ENCODE measurements around the gene PSMB1. TPM values are rescaled to one million over a fixed set of nuclear protein-coding genes. Genes with fewer than 3 reads are reported as not detected.

PSMB1 gene
- total and polyA plus RNA-seq, 8 donors = 37.9 to 174 (median 64.7) TPM

DNA sequence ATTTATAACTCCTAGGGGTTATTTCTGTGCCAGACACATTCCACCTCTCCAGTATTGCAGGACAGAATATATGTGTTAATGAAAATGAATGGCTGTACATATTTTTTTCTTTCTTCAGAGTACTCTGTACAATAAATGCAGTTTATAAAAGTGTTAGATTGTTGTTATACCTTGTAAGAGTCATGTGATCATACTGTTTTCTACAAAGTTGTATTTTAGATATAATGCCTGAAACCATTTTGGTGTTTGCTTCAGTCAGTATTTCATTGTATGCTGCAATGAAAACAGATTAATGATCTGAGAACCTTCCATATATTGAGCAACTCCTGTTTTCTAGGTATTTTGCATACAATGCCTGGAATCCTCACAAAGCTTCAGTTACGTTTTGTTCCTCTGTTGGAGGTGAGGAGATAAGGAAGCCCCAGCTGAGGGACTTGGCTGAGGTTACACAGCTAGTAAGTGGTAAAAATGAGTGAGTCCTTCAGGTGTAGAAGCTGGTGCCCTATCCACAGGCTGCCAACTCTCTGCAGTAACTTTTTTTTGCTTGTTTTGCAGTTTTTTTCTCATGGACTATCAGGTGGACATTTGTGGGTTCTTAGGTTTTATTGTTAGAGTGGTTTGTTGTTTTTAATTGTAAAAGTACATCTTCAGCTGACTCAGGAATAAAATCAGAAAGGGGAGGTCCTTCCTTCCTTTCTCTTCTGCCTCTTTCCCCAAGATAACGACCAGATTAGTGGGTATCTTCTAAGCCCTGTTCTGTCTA, 19.8 kb upstream of the PSMB1 start:
- TF ChIP-seq, protein P1, sequence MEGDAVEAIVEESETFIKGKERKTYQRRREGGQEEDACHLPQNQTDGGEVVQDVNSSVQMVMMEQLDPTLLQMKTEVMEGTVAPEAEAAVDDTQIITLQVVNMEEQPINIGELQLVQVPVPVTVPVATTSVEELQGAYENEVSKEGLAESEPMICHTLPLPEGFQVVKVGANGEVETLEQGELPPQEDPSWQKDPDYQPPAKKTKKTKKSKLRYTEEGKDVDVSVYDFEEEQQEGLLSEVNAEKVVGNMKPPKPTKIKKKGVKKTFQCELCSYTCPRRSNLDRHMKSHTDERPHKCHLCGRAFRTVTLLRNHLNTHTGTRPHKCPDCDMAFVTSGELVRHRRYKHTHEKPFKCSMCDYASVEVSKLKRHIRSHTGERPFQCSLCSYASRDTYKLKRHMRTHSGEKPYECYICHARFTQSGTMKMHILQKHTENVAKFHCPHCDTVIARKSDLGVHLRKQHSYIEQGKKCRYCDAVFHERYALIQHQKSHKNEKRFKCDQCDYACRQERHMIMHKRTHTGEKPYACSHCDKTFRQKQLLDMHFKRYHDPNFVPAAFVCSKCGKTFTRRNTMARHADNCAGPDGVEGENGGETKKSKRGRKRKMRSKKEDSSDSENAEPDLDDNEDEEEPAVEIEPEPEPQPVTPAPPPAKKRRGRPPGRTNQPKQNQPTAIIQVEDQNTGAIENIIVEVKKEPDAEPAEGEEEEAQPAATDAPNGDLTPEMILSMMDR (IDR thresholded peaks at IDR 0.05) = no peak
- intact Hi-C loops (cut with DNase I) = no loop called here
- ATAC-seq (no peak), DNase-seq (no peak), FAIRE-seq (no peak)
- no peaks in the 10 kb centered on the region for H3K9me3 ChIP-seq
- H3K27me3 ChIP-seq = no peaks in the 10 kb centered on the region
- H3K4me3 ChIP-seq = no peak overlapping the region
- H3K36me3 ChIP-seq = peaks cover 0 to 30% (median 15%) of the 10 kb centered on the region in 3 donors
- no peaks in the 10 kb centered on the region for H3K4me1 ChIP-seq
- H3K27ac ChIP-seq = no peak overlapping the region
- WGBS, 2 donors = 45 to 62% methylated on average over 2 of the region's 2 CpGs

DNA sequence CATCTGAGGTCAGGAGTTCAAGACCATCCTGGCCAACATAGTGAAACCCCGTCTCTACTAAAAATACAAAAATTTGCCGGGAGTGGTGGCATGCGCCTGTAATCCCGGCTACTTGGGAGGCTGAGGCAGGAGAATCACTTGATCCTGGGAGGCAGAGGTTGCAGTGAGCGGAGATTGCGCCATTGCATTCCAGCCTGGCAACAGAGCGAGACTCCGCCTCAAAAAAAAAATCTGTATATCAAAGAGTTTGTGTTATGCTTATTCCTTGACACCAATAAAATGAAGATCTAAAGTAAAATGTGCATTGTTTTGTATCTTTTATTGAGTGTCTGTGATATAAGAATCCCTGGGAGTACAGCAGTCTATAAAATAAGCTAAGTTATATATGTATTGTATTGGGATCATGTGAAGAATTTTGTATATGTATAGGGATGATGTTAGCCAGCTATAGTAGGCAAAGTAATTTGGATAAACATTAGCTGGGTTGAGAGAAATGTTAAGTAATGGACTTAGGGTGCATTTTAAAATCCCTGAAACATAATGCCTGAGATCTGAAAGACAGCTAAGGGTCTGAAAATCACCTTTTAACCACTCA, 11.9 kb upstream of the PSMB1 start:
- TF ChIP-seq, protein P1 (IDR thresholded peaks at IDR 0.05) = no peak
- FAIRE-seq = no peak
- intact Hi-C loops (cut with DNase I) = no loop called here
- DNase-seq = no peak
- Histone ChIP-seq H3K4me3 (no peak overlapping the region), H3K27me3 (no peaks in the 10 kb centered on the region), H3K27ac (no peak overlapping the region), H3K36me3 (peaks cover 0 to 35% (median 6%) of the 10 kb centered on the region in 3 donors), H3K9me3 (no peaks in the 10 kb centered on the region), H3K4me1 (no peaks in the 10 kb centered on the region)
- ATAC-seq = no peak
- 97 to 98% methylated on average over 7 to 8 of the region's 8 CpGs for whole genome bisulfite sequencing, 2 donors

DNA sequence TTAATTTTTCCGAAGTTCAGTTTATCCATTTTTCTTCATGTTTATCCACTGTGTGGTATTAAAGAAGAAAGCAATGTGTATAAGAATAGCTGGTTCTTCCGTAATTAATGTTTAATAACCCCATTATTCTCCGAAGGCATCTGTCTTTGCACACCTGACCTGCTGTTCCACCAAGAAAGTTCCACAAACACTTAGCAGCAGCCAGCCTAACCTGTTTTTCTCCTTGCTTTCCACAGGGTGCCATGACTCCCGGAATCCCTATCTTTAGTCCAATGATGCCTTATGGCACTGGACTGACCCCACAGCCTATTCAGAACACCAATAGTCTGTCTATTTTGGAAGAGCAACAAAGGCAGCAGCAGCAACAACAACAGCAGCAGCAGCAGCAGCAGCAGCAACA, 8.4 kb upstream of the PSMB1 start:
- Histone ChIP-seq H3K27me3 (no peaks in the 10 kb centered on the region), H3K36me3 (peaks cover 0 to 23% (median 4%) of the 10 kb centered on the region in 3 donors), H3K27ac (no peak overlapping the region), H3K4me3 (no peak overlapping the region), H3K9me3 (no peaks in the 10 kb centered on the region), H3K4me1 (no peaks in the 10 kb centered on the region)
- intact Hi-C loops (cut with DNase I) = no loop called here
- FAIRE-seq (no peak), DNase-seq (no peak), ATAC-seq (no peak)
- TF ChIP-seq, protein P1 (IDR thresholded peaks at IDR 0.05) = no peak
- 74 to 75% methylated on average over 4 of the region's 4 CpGs for WGBS, 2 donors

DNA sequence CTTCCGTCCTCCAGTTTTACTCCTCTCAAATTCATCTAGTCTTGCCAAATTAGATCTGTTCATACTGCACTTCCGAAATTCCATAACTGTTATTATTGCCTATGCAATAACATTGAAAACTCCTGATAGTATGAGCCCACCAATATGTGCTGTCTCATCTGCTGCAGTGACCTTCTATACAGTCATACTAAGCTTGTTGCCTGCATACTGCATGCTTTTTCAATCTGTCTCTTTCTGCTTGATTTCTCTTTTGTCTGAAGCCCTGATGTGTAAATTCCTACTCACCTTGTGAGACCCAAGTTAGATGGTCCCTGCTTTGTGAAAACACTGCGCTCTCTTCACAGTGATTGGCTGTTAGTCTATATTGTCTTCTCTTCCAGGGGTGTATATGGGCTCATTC, 2.2 kb upstream of the PSMB1 start:
- peak overlapping the region; percentile 77 to 96 (median 92) for H3K4me3 ChIP-seq
- no peak overlapping the region for H3K27ac ChIP-seq
- no peaks in the 10 kb centered on the region for H3K36me3 ChIP-seq
- ATAC-seq = no peak
- no peaks in the 10 kb centered on the region for H3K27me3 ChIP-seq
- no peaks in the 10 kb centered on the region for H3K9me3 ChIP-seq
- FAIRE-seq = no peak
- intact Hi-C loops (cut with DNase I) = no loop called here
- TF ChIP-seq, protein P1 (IDR thresholded peaks at IDR 0.05) = no peak
- H3K4me1 ChIP-seq = peaks cover 16 to 29% (median 27%) of the 10 kb centered on the region in 3 donors
- 36 to 48% methylated on average over 3 of the region's 3 CpGs for WGBS, 2 donors
- DNase-seq = no peak

DNA sequence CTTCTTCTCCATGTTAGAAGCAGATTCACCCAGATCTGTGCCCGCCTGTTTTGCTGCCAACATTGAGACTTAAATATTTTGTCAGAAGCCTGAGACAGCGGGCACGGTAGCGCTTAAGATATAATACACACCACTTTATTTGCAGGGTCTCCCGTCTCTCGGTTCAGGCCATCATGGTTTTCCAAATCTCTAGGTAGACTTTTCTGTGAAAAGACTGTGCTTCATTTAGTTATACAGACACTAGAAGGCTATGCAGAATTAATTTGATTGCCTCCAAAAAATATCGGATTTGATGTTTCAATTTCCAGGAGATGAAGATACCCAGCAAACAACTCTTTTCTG, 1.7 kb upstream of the PSMB1 start:
- intact Hi-C loops (cut with DNase I) = no loop called here
- H3K4me1 ChIP-seq = peaks cover 16 to 34% (median 33%) of the 10 kb centered on the region in 3 donors
- DNase-seq = no peak

More for the DNA sequence above, 1.7 kb upstream of the PSMB1 start:
- Histone ChIP-seq H3K9me3 (no peaks in the 10 kb centered on the region), H3K4me3 (peak overlapping the region; percentile 77 to 96 (median 92)), H3K27ac (peak overlapping the region; percentile 75 to 94 (median 88)), H3K27me3 (no peaks in the 10 kb centered on the region), H3K36me3 (no peaks in the 10 kb centered on the region)
- TF ChIP-seq, protein P1 (IDR thresholded peaks at IDR 0.05) = no peak
- ATAC-seq (no peak), FAIRE-seq (no peak)
- WGBS, 2 donors = 0 to 1% methylated on average over 7 of the region's 7 CpGs

All from pancreas (tissue), 10 donors.